HEK293 (cell line): ENCODE data around the gene METRNL.
A peak's percentile ranks its signal among the peaks of the same experiment; 100 is the strongest.
"Not testable (repeated sequence)": the region's sequence is repeated elsewhere in the genome, so short reads cannot be mapped to it uniquely, and the experiment has no call there.

ENCODE experiments used
- CTCF ChIA-PET: fragments of 350-600 bp; formaldehyde crosslinking; extraction: SDS; loops from one replicate; lab custom pipeline; 2021; ENCODE audit warnings: antibody characterized with exemption; lab: Yijun Ruan, JAX
- POLR2A ChIA-PET: fragments of 300-600 bp; formaldehyde crosslinking; extraction: SDS; loops from one replicate; lab custom pipeline; 2020; ENCODE audit warnings: antibody characterized with exemption, inconsistent platforms; lab: Yijun Ruan, JAX
- H3K27ac ChIP-seq: fragments of 200-500 bp; sonication (Bioruptor generic); 2 replicates; pipeline ENCODE4 v1.5.1; 2014; ENCODE audit warnings: low read depth, low read length, control low read depth, inconsistent platforms; ENCODE audit errors: extremely low read depth
- H3K36me3 ChIP-seq, 2 experiments: fragments of 200-500 bp in 1 of 2; sonication (Bioruptor generic) in 1 of 2; 1 replicate in 1 of 2; 2 replicates in 1 of 2; pipeline ENCODE4 v1.5.1; 2014 to 2017; ENCODE audit warnings: inconsistent platforms in 2 of 2, low read length in 2 of 2; ENCODE audit not compliant: control insufficient read depth in 2 of 2, insufficient read depth in 1 of 2
- H3K4me1 ChIP-seq: fragments of 200-500 bp; sonication (Bioruptor generic); 2 replicates; pipeline ENCODE4 v1.5.1; 2014; ENCODE audit warnings: mild to moderate bottlenecking, low read length, inconsistent platforms; ENCODE audit not compliant: control insufficient read depth, insufficient read depth
- H3K4me3 ChIP-seq: 2 replicates; pipeline ENCODE4 v1.5.1; 2011; ENCODE audit warnings: low read depth, mild to moderate bottlenecking, control low read depth, low read length, moderate library complexity
- H3K9me3 ChIP-seq: fragments of 200-500 bp; sonication (Bioruptor generic); 2 replicates; pipeline ENCODE4 v1.5.1; 2014; ENCODE audit warnings: low read depth, low read length, inconsistent platforms; ENCODE audit not compliant: control insufficient read depth, insufficient read depth
- BCL11B ChIP-seq: fragments of 450-650 bp; formaldehyde crosslinking; IDR thresholded peaks from 2 replicates; pipeline ENCODE4 v1.5.1; 2016; ENCODE audit warnings: low read depth, missing biosample characterization, missing genetic modification characterization
- GLI2 ChIP-seq: fragments of 450-650 bp; formaldehyde crosslinking; IDR thresholded peaks from 2 replicates; pipeline ENCODE4; 2017; ENCODE audit warnings: missing biosample characterization, missing genetic modification characterization, low read depth, borderline replicate concordance
- GLI4 ChIP-seq: fragments of 450-650 bp; formaldehyde crosslinking; IDR thresholded peaks from 2 replicates; pipeline ENCODE4 v1.5.1; 2016; ENCODE audit warnings: missing biosample characterization, missing genetic modification characterization
- SCRT1 ChIP-seq: fragments of 450-650 bp; formaldehyde crosslinking; IDR thresholded peaks from 2 replicates; pipeline ENCODE4 v1.5.1; 2016; ENCODE audit warnings: missing biosample characterization, missing genetic modification characterization, borderline replicate concordance
- SCRT2 ChIP-seq: fragments of 450-650 bp; formaldehyde crosslinking; IDR thresholded peaks from 2 replicates; pipeline ENCODE4 v1.5.1; 2016; ENCODE audit warnings: missing biosample characterization, missing genetic modification characterization
- ZBTB11 ChIP-seq: fragments of 450-650 bp; formaldehyde crosslinking; conservative IDR thresholded peaks from 2 replicates; pipeline ENCODE4 v1.5.1; 2016; ENCODE audit warnings: low read depth, missing biosample characterization, missing genetic modification characterization
- ZNF157 ChIP-seq: fragments of 450-650 bp; formaldehyde crosslinking; IDR thresholded peaks from 2 replicates; pipeline ENCODE4 v1.5.1; 2016; ENCODE audit warnings: missing biosample characterization, missing genetic modification characterization
- ZNF19 ChIP-seq: fragments of 450-650 bp; formaldehyde crosslinking; IDR thresholded peaks from 2 replicates; pipeline ENCODE4; 2016; ENCODE audit warnings: missing biosample characterization, missing genetic modification characterization, low read depth
- ZNF292 ChIP-seq: fragments of 450-650 bp; formaldehyde crosslinking; IDR thresholded peaks from 2 replicates; pipeline ENCODE4 v1.5.1; 2016; ENCODE audit warnings: low read depth, missing biosample characterization, missing genetic modification characterization, borderline replicate concordance
- ZNF449 ChIP-seq: fragments of 450-650 bp; formaldehyde crosslinking; IDR thresholded peaks from 2 replicates; pipeline ENCODE4 v1.5.1; 2017; ENCODE audit warnings: missing biosample characterization, mild to moderate bottlenecking, missing genetic modification characterization, moderate library complexity
- ZNF521 ChIP-seq: fragments of 450-650 bp; formaldehyde crosslinking; IDR thresholded peaks from 2 replicates; pipeline ENCODE4 v1.5.1; 2017; ENCODE audit warnings: missing biosample characterization, mild to moderate bottlenecking, missing genetic modification characterization
- ZNF585B ChIP-seq: fragments of 450-650 bp; formaldehyde crosslinking; IDR thresholded peaks from 2 replicates; pipeline ENCODE4 v1.5.1; 2016; ENCODE audit warnings: missing biosample characterization, missing genetic modification characterization
- ZNF629 ChIP-seq: fragments of 450-650 bp; formaldehyde crosslinking; IDR thresholded peaks from 2 replicates; pipeline ENCODE4 v1.5.1; 2017; ENCODE audit warnings: missing biosample characterization, missing genetic modification characterization
- ZNF670 ChIP-seq: fragments of 450-650 bp; formaldehyde crosslinking; IDR thresholded peaks from 2 replicates; pipeline ENCODE4 v1.5.1; 2016; ENCODE audit warnings: missing biosample characterization, missing genetic modification characterization, low read depth
- ZNF776 ChIP-seq: fragments of 450-650 bp; formaldehyde crosslinking; IDR thresholded peaks from 2 replicates; pipeline ENCODE4 v1.5.0; 2017; ENCODE audit warnings: missing biosample characterization, missing genetic modification characterization, borderline replicate concordance
- ZNF791 ChIP-seq: fragments of 450-650 bp; formaldehyde crosslinking; IDR thresholded peaks from 2 replicates; pipeline ENCODE4 v1.5.1; 2016; ENCODE audit warnings: missing biosample characterization, missing genetic modification characterization
- ZNF837 ChIP-seq: fragments of 450-650 bp; formaldehyde crosslinking; IDR thresholded peaks from 2 replicates; pipeline ENCODE4 v1.5.1; 2016; ENCODE audit warnings: missing biosample characterization, missing genetic modification characterization
- ZSCAN4 ChIP-seq: fragments of 450-650 bp; formaldehyde crosslinking; IDR thresholded peaks from 2 replicates; pipeline ENCODE4 v1.5.1; 2017; ENCODE audit warnings: missing biosample characterization, missing genetic modification characterization

Gene METRNL

GRCh38 chr17:83119987-83120864 lies 40.8 kb downstream of the METRNL start (continued):
- peak; percentile 41; the same call in 1 of the 2 replicates for TF ChIP-seq ZBTB11 (tag by site-specific recombination)

GRCh38 chr17:83121473-83121872 lies 42.1 kb downstream of the METRNL start:
- H3K4me3 ChIP-seq, H3K36me3 ChIP-seq, H3K4me1 ChIP-seq, POLR2A ChIA-PET, H3K9me3 ChIP-seq, CTCF ChIA-PET, H3K27ac ChIP-seq: not testable (repeated sequence)

- ChIA-PET CTCF (interaction anchor here (0.6 kb wide), 1 partner anchor 622 kb away, joined by 3 read pairs; no protein-coding TSS in a partner anchor), POLR2A (interaction anchor here (0.5 kb wide), 1 partner anchor 90 kb away, joined by 3 read pairs; no protein-coding TSS in a partner anchor)
- Histone ChIP-seq H3K4me1 (no peaks in the 10 kb centered on the region), H3K4me3 (no peak overlapping the region), H3K9me3 (no peaks in the 10 kb centered on the region), H3K36me3 (no peaks in the 10 kb centered on the region), H3K27ac (no peak overlapping the region)
- TF ChIP-seq SCRT2 (tag by site-specific recombination) (no peak), ZNF292 (tag by site-specific recombination) (no peak), ZNF585B (tag by site-specific recombination) (no peak), ZNF521 (tag by site-specific recombination) (no peak), ZNF670 (tag by site-specific recombination) (no peak), SCRT1 (tag by site-specific recombination) (no peak), ZNF837 (tag by site-specific recombination) (no peak), ZSCAN4 (no peak), GLI2 (no peak), ZNF19 (tag by site-specific recombination) (no peak), ZNF791 (tag by site-specific recombination) (no peak), ZNF776 (tag by site-specific recombination) (no peak), ZNF157 (tag by site-specific recombination) (no peak), GLI4 (tag by site-specific recombination) (no peak), ZNF449 (tag by site-specific recombination) (no peak), ZNF629 (tag by site-specific recombination) (no peak), BCL11B (no peak)
Observed at GRCh38 chr17:83121921-83122820, 42.8 kb downstream of the METRNL start.
